Fibroblast of lung (primary cell): ENCODE results near the gene PRPF4. TPM values are rescaled to one million over a fixed set of nuclear protein-coding genes. Genes with fewer than 3 reads are reported as not detected.

Experiments
- DNase-seq, 2 donors: peaks; one replicate each; pipeline versions ENCODE4 v3.0.0 to v3.0.0-alpha.2; 2010; ENCODE audit warnings: low read depth in 2 of 2
- H2AFZ ChIP-seq: 2 replicates; pipeline ENCODE4 v1.5.1; 2012; ENCODE audit warnings: low read length, control low read depth, inconsistent platforms
- H3K27ac ChIP-seq: 2 replicates; pipeline ENCODE4 v1.5.1; 2011; ENCODE audit warnings: low read length, control low read depth; ENCODE audit not compliant: insufficient read depth
- H3K27me3 ChIP-seq: 2 replicates; pipeline ENCODE4 v1.5.1; 2011; ENCODE audit warnings: mild to moderate bottlenecking, low read length; ENCODE audit not compliant: control insufficient read depth, insufficient read depth
- H3K36me3 ChIP-seq: 2 replicates; pipeline ENCODE4 v1.5.1; 2011; ENCODE audit warnings: low read length; ENCODE audit not compliant: control insufficient read depth, insufficient read depth
- H3K4me1 ChIP-seq: 2 replicates; pipeline ENCODE4 v1.5.1; 2011; ENCODE audit warnings: low read length; ENCODE audit not compliant: control insufficient read depth, insufficient read depth; ENCODE audit errors: extremely low read depth
- H3K4me2 ChIP-seq: 2 replicates; pipeline ENCODE4 v1.5.1; 2011; ENCODE audit warnings: low read length, control low read depth; ENCODE audit not compliant: insufficient read depth; ENCODE audit errors: extremely low read depth
- H3K4me3 ChIP-seq, 4 experiments: fragments of 200-600 bp in 1 of 4; sonication (generic) in 1 of 4; replicated peaks in 1 of 4; 2 replicates each; pipeline ENCODE4 v1.5.1; 2011 to 2016; ENCODE audit warnings: low read length in 4 of 4, low read depth in 3 of 4, mild to moderate bottlenecking in 3 of 4, control low read depth in 2 of 4, inconsistent platforms in 1 of 4, mixed read lengths in 1 of 4; ENCODE audit not compliant: insufficient read depth in 1 of 4; ENCODE audit errors: control extremely low read depth in 1 of 4
- H3K79me2 ChIP-seq: 2 replicates; pipeline ENCODE4 v1.5.1; 2012; ENCODE audit warnings: mild to moderate bottlenecking, low read length, inconsistent platforms; ENCODE audit not compliant: control insufficient read depth, insufficient read depth
- H3K9ac ChIP-seq: 2 replicates; pipeline ENCODE4 v1.5.1; 2011; ENCODE audit warnings: mild to moderate bottlenecking, low read length, control low read depth; ENCODE audit not compliant: insufficient read depth
- H3K9me3 ChIP-seq: 2 replicates; pipeline ENCODE4 v1.5.1; 2012; ENCODE audit warnings: low read depth, low read length; ENCODE audit not compliant: control insufficient read depth, insufficient read depth
- H4K20me1 ChIP-seq: 2 replicates; pipeline ENCODE4 v1.5.1; 2011; ENCODE audit warnings: low read length; ENCODE audit not compliant: control insufficient read depth, insufficient read depth; ENCODE audit errors: extremely low read depth
- EZH2 ChIP-seq: IDR thresholded peaks from 2 replicates; pipeline ENCODE4 v1.5.1; 2012; ENCODE audit warnings: low read length, control low read depth, mild to moderate bottlenecking; ENCODE audit errors: missing control alignments
- polyA plus RNA-seq, 2 donors: library from polyadenylated mRNA; depleted of rRNA in 1 of 2; stranded (reverse) in 1 of 2; unstranded in 1 of 2; fragments of >200 nt; gene quantifications; 2 replicates each; pipeline ENCODE4 v1.2.1, GENCODE V29; 2011 to 2012; ENCODE audit warnings: missing spikeins in 1 of 2
- total RNA-seq: library from RNA; depleted of rRNA; stranded (reverse); fragments of >200 nt; gene quantifications from 2 replicates; pipeline ENCODE4 v1.2.1, GENCODE V29; 2014
- TF ChIP-seq, protein P1 (sequence below), 2 donors: IDR thresholded peaks in 1 of 2; conservative IDR thresholded peaks in 1 of 2; 1 replicate in 1 of 2; 2 replicates in 1 of 2; pipeline ENCODE4 v1.5.1; 2011 to 2012; ENCODE audit warnings: low read length in 2 of 2, control low read depth in 1 of 2, inconsistent platforms in 1 of 2, low read depth in 1 of 2, mild to moderate bottlenecking in 1 of 2

The PRPF4 gene
- total and polyA plus RNA-seq, 2 donors (not counting 1 experiment from before 2014, with no cell fraction given) = 19.5 to 25.1 TPM

- H3K4me3 ChIP-seq = no peak overlapping the region
- no peak overlapping the region for H3K4me2 ChIP-seq
- no peak overlapping the region for H2AFZ ChIP-seq
- H3K27ac ChIP-seq = no peak overlapping the region
- H3K4me1 ChIP-seq = no peaks in the 10 kb centered on the region
- H3K36me3 ChIP-seq = peaks cover 5% of the 10 kb centered on the region
- no peak for DNase-seq
- no peaks in the 10 kb centered on the region for H4K20me1 ChIP-seq
- no peaks in the 10 kb centered on the region for H3K79me2 ChIP-seq
- no peaks in the 10 kb centered on the region for H3K9me3 ChIP-seq
- H3K27me3 ChIP-seq = no peaks in the 10 kb centered on the region
- H3K9ac ChIP-seq = no peak overlapping the region
- TF ChIP-seq EZH2 = no peak
- TF ChIP-seq, protein P1, sequence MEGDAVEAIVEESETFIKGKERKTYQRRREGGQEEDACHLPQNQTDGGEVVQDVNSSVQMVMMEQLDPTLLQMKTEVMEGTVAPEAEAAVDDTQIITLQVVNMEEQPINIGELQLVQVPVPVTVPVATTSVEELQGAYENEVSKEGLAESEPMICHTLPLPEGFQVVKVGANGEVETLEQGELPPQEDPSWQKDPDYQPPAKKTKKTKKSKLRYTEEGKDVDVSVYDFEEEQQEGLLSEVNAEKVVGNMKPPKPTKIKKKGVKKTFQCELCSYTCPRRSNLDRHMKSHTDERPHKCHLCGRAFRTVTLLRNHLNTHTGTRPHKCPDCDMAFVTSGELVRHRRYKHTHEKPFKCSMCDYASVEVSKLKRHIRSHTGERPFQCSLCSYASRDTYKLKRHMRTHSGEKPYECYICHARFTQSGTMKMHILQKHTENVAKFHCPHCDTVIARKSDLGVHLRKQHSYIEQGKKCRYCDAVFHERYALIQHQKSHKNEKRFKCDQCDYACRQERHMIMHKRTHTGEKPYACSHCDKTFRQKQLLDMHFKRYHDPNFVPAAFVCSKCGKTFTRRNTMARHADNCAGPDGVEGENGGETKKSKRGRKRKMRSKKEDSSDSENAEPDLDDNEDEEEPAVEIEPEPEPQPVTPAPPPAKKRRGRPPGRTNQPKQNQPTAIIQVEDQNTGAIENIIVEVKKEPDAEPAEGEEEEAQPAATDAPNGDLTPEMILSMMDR (conservative IDR thresholded peaks at IDR 0.05 in 1 of 2, IDR thresholded peaks at IDR 0.05 in 1 of 2; ENCODE audit: low read depth in 1 of 2, low read length in 2 of 2) = no peak
These were observed 20.5 kb upstream of the PRPF4 start for GRCh38 chr9:113254991-113255390.

GRCh38 chr9:113255438-113255837 is 20.0 kb upstream of the PRPF4 start:
- Histone ChIP-seq H3K27ac (no peak overlapping the region), H3K36me3 (peaks cover 9% of the 10 kb centered on the region), H3K9ac (no peak overlapping the region), H3K27me3 (no peaks in the 10 kb centered on the region), H2AFZ (no peak overlapping the region), H4K20me1 (no peaks in the 10 kb centered on the region), H3K4me3 (no peak overlapping the region), H3K9me3 (no peaks in the 10 kb centered on the region), H3K79me2 (no peaks in the 10 kb centered on the region), H3K4me1 (no peaks in the 10 kb centered on the region), H3K4me2 (no peak overlapping the region)
- TF ChIP-seq, protein P1 (conservative IDR thresholded peaks at IDR 0.05 in 1 of 2, IDR thresholded peaks at IDR 0.05 in 1 of 2; ENCODE audit: low read depth in 1 of 2, low read length in 2 of 2) = no peak
- no peak for TF ChIP-seq EZH2
- DNase-seq = no peak

- Histone ChIP-seq H3K4me2 (no peak overlapping the region), H2AFZ (no peak overlapping the region), H4K20me1 (no peaks in the 10 kb centered on the region), H3K79me2 (no peaks in the 10 kb centered on the region), H3K27me3 (no peaks in the 10 kb centered on the region), H3K27ac (no peak overlapping the region), H3K9ac (no peak overlapping the region), H3K4me1 (no peaks in the 10 kb centered on the region), H3K36me3 (peaks cover 9% of the 10 kb centered on the region), H3K4me3 (no peak overlapping the region), H3K9me3 (no peaks in the 10 kb centered on the region)
- DNase-seq = no peak
- no peak for TF ChIP-seq EZH2
- TF ChIP-seq, protein P1 (conservative IDR thresholded peaks at IDR 0.05 in 1 of 2, IDR thresholded peaks at IDR 0.05 in 1 of 2; ENCODE audit: low read depth in 1 of 2, low read length in 2 of 2) = no peak
These were observed 17.6 kb upstream of the PRPF4 start for GRCh38 chr9:113257863-113258262.
